ENCODE data around the gene PDIK1L. TPM values are rescaled to one million over a fixed set of nuclear protein-coding genes. Genes with fewer than 3 reads are reported as not detected.
"Not testable (repeated sequence)": the region's sequence is repeated elsewhere in the genome, so short reads cannot be mapped to it uniquely, and the experiment has no call there.

The PDIK1L gene
- polyA plus RNA-seq, 4 donors: 3.2 to 13.9 (median 5.3) TPM

DNA sequence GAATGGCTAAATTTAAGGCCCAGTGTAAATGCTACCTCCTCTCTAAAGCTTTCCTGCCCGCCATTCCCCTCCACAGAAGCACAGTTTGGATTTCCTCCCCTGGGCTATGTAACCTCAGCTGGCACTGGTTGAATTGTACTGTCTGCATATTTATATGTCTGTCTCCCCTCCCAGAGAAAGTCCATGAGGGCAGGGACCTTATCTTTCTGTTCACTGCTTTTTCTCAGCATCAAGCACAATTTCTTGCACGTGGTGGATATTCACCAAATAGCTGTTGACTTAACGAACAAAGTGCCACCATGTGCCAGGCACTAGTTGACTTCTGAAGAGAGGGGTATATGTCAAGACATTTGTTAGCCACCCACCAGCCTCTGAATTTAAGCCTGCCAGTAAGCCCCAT, 9.5 kb upstream of the PDIK1L start:
- peak in 1 of 2 donors; percentile 53 for DNase-seq
- Histone ChIP-seq H3K27ac (ENCODE audit: low read depth in 1 of 3, low read length in 2 of 3) (no peak overlapping the region), H3K9me3 (ENCODE audit: control insufficient read depth in 2 of 2, insufficient read depth in 1 of 2, low read depth in 1 of 2, low read length in 1 of 2) (no peaks in the 10 kb centered on the region), H3K4me3 (ENCODE audit: low read depth in 1 of 3, low read length in 3 of 3) (no peak overlapping the region), H3K27me3 (ENCODE audit: control insufficient read depth in 3 of 3, insufficient read depth in 3 of 3, low read length in 3 of 3) (no peaks in the 10 kb centered on the region), H3K36me3 (ENCODE audit: control insufficient read depth in 3 of 3, insufficient read depth in 2 of 3, low read depth in 1 of 3, low read length in 3 of 3) (no peaks in the 10 kb centered on the region), H3K4me1 (ENCODE audit: control insufficient read depth in 3 of 3, insufficient read depth in 2 of 3, low read depth in 1 of 3, low read length in 2 of 3) (peaks cover 0 to 23% (median 0%) of the 10 kb centered on the region in 3 donors)
- WGBS, 3 donors: 72 to 73% (median 73%) methylated on average over 3 of the region's 3 CpGs
- FAIRE-seq: no peak

DNA sequence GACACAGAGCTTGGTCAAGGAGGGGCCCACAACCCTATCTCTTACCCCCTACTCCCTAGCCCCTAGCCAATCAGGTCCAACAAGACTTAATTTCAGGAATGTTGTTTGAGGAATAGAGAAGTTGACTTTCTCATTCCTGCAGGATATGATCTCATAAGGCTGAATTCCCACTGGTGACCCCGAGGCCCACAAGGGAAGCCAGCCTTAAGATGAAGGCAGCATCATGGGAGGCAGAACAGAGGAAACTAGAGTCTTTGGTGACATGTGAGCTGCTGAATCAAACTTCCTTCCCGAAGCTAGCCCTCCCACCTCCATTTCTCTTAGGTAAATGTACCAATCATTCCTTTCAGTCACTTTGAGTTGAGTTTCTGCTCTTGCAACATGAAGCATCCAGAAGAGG, 9.1 kb upstream of the PDIK1L start:
- H3K27me3 ChIP-seq (ENCODE audit: control insufficient read depth in 3 of 3, insufficient read depth in 3 of 3, low read length in 3 of 3): no peaks in the 10 kb centered on the region
- no peak overlapping the region for H3K4me3 ChIP-seq (ENCODE audit: low read depth in 1 of 3, low read length in 3 of 3)
- WGBS, 3 donors: 58 to 73% (median 69%) methylated on average over 2 of the region's 2 CpGs
- H3K4me1 ChIP-seq (ENCODE audit: control insufficient read depth in 3 of 3, insufficient read depth in 2 of 3, low read depth in 1 of 3, low read length in 2 of 3): peaks cover 0 to 23% (median 0%) of the 10 kb centered on the region in 3 donors
- H3K9me3 ChIP-seq (ENCODE audit: control insufficient read depth in 2 of 2, insufficient read depth in 1 of 2, low read depth in 1 of 2, low read length in 1 of 2): no peaks in the 10 kb centered on the region
- H3K27ac ChIP-seq (ENCODE audit: low read depth in 1 of 3, low read length in 2 of 3): no peak overlapping the region
- FAIRE-seq (no peak), DNase-seq (no peak)
- H3K36me3 ChIP-seq (ENCODE audit: control insufficient read depth in 3 of 3, insufficient read depth in 2 of 3, low read depth in 1 of 3, low read length in 3 of 3): no peaks in the 10 kb centered on the region

DNA sequence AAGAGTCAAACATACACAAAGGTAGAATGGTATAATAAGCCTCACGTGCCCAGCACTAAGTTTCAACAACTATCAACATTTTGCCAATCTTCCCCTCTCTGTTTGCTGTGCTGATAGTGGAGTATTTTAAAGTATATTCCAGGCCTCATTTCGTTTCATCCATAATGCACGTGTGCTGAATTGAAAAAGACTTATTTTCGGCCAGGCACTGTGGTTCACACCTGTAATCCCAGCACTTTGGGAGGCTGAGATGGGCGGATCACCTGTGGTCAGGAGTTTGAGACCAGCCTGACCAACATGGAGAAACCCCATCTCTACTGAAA, 6.4 kb upstream of the PDIK1L start:
- not testable (repeated sequence) for H3K4me3 ChIP-seq (ENCODE audit: low read depth in 1 of 3, low read length in 3 of 3); FAIRE-seq; H3K27me3 ChIP-seq (ENCODE audit: control insufficient read depth in 3 of 3, insufficient read depth in 3 of 3, low read length in 3 of 3); H3K9me3 ChIP-seq (ENCODE audit: control insufficient read depth in 2 of 2, insufficient read depth in 1 of 2, low read depth in 1 of 2, low read length in 1 of 2); H3K36me3 ChIP-seq (ENCODE audit: control insufficient read depth in 3 of 3, insufficient read depth in 2 of 3, low read depth in 1 of 3, low read length in 3 of 3); DNase-seq
- H3K27ac ChIP-seq (ENCODE audit: low read depth in 1 of 3, low read length in 2 of 3): peak overlapping the region in 1 of 3 donors; percentile 80
- 39 to 47% (median 40%) methylated on average over 5 of the region's 5 CpGs for WGBS, 3 donors
- peaks cover 0 to 28% (median 0%) of the 10 kb centered on the region in 3 donors for H3K4me1 ChIP-seq (ENCODE audit: control insufficient read depth in 3 of 3, insufficient read depth in 2 of 3, low read depth in 1 of 3, low read length in 2 of 3)

DNA sequence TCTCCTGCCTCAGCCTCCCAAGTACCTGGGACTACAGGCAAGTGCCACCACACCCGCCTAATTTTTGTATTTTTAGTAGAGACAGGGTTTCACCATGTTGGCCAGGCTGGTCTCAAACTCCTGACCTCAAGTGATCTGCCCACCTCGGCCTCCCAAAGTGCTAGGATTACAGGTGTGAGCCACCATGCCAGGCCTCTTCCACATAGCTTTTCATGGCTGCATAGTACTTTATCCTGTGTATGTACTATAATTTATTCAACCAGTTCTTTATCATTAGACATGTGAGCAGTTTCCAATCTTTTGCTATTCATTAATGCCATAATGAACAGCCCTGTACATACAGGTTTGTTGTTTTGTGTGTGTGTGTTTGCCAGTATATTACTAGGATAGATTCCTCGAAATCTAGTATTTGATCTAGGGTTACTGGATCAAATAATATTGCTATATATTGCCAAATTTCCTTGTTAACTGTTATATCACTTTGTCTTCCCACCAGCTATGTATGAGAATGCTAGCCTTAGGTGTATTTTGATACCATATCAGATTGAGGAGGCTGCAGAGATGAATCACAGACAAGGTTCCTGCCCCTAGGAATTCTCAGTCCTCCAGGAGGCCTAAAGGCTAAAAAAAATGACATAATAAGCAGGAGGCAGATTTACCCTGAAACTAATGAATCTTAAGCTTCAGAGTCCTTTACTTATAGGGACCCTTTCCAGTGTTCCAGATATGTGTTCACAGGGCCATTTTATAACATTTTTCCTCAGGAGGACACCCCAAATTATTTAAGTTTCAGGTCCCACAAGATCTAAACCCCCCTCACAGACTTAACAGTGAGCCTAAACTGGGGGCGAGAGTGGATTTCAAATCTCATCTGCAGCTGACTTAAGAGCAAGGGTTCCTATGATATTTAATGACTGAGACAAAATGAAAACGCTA, 2.1 kb upstream of the PDIK1L start:
- FAIRE-seq (no peak), DNase-seq (no peak)
- Histone ChIP-seq H3K4me1 (ENCODE audit: control insufficient read depth in 3 of 3, insufficient read depth in 2 of 3, low read depth in 1 of 3, low read length in 2 of 3) (peaks cover 3 to 17% (median 4%) of the 10 kb centered on the region in 3 donors), H3K27ac (ENCODE audit: low read depth in 1 of 3, low read length in 2 of 3) (no peak overlapping the region), H3K9me3 (ENCODE audit: control insufficient read depth in 2 of 2, insufficient read depth in 1 of 2, low read depth in 1 of 2, low read length in 1 of 2) (no peaks in the 10 kb centered on the region), H3K4me3 (ENCODE audit: low read depth in 1 of 3, low read length in 3 of 3) (no peak overlapping the region), H3K36me3 (ENCODE audit: control insufficient read depth in 3 of 3, insufficient read depth in 2 of 3, low read depth in 1 of 3, low read length in 3 of 3) (no peaks in the 10 kb centered on the region), H3K27me3 (ENCODE audit: control insufficient read depth in 3 of 3, insufficient read depth in 3 of 3, low read length in 3 of 3) (no peaks in the 10 kb centered on the region)
- 81 to 89% (median 82%) methylated on average over 5 of the region's 5 CpGs for WGBS, 3 donors

DNA sequence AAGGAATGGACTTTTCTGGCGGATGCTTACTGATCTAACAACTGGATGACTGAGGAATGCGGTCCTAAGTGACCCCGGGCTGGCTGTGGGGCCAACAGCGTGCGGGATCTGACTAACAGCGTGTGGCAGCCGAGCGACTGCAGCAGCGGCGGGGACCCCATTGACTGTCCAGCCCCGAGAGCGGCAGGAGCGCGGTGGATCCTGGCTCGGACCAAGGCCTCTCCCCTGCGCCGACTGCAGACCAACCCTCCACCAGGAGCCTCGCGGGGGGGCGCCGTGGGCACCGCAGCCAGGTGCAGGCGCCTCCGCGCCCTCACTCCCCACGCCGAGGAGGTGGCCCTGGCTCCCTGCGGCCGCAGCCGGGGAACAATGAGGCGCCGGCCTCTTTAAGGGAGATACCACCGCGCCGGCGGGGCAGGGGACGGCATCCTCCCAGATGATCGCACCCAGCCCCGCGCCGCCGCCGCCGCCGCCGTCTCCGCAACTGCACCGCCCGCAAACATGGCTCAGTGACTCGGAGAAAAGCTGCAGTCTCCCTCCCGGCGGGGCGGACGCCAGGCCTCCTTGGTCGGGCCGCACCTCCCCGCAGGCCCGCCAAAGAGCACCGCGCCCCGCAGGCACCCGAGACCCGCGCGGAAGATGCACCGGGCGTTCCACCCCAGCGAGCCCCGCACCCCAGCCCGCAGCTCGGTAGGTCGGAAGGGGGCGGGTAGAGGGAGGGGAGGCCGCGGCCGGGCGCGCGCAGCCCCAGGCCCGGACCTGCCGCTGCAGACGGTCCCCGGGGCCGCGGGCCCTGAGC, 694 bp upstream of the PDIK1L start:
- peaks cover 0 to 4% (median 0%) of the 10 kb centered on the region in 3 donors for H3K36me3 ChIP-seq (ENCODE audit: control insufficient read depth in 3 of 3, insufficient read depth in 2 of 3, low read depth in 1 of 3, low read length in 3 of 3)
- peak overlapping the region; percentile 91 to 95 (median 93) for H3K27ac ChIP-seq (ENCODE audit: low read depth in 1 of 3, low read length in 2 of 3)
- peak overlapping the region; percentile 87 to 96 (median 91) for H3K4me3 ChIP-seq (ENCODE audit: low read depth in 1 of 3, low read length in 3 of 3)
- DNase-seq: peak; percentile 80 to 92
- FAIRE-seq: no peak
- 0% methylated on average over 48 to 85 of the region's 85 CpGs for WGBS, 3 donors
- no peaks in the 10 kb centered on the region for H3K9me3 ChIP-seq (ENCODE audit: control insufficient read depth in 2 of 2, insufficient read depth in 1 of 2, low read depth in 1 of 2, low read length in 1 of 2)
- H3K27me3 ChIP-seq (ENCODE audit: control insufficient read depth in 3 of 3, insufficient read depth in 3 of 3, low read length in 3 of 3): no peaks in the 10 kb centered on the region
- peaks cover 3 to 14% (median 4%) of the 10 kb centered on the region in 3 donors for H3K4me1 ChIP-seq (ENCODE audit: control insufficient read depth in 3 of 3, insufficient read depth in 2 of 3, low read depth in 1 of 3, low read length in 2 of 3)

DNA sequence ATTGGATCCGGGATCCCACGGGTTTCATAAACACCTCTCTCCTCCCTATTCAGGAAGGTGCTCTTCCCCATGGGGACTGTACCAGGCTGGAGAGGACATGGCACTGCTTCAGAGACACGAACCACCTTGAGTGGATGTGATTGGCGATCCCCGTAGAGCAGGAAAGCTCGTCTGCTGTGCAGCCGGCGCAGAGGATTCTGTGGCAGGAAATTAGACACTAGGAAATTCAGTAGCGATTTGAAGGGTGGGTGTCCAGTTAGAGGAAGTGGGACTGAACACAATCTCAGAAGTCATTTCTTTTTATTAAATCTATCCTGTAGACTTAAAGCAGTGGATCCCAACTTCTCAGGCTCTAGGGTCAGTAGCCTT, 767 bp downstream of the PDIK1L start:
- H3K9me3 ChIP-seq (ENCODE audit: control insufficient read depth in 2 of 2, insufficient read depth in 1 of 2, low read depth in 1 of 2, low read length in 1 of 2): no peaks in the 10 kb centered on the region
- H3K36me3 ChIP-seq (ENCODE audit: control insufficient read depth in 3 of 3, insufficient read depth in 2 of 3, low read depth in 1 of 3, low read length in 3 of 3): peaks cover 0 to 17% (median 0%) of the 10 kb centered on the region in 3 donors
- no peak for FAIRE-seq
- H3K4me1 ChIP-seq (ENCODE audit: control insufficient read depth in 3 of 3, insufficient read depth in 2 of 3, low read depth in 1 of 3, low read length in 2 of 3): peaks cover 3 to 14% (median 4%) of the 10 kb centered on the region in 3 donors
- DNase-seq: no peak
- peak overlapping the region; percentile 70 to 99 (median 96) for H3K4me3 ChIP-seq (ENCODE audit: low read depth in 1 of 3, low read length in 3 of 3)
- no peaks in the 10 kb centered on the region for H3K27me3 ChIP-seq (ENCODE audit: control insufficient read depth in 3 of 3, insufficient read depth in 3 of 3, low read length in 3 of 3)
- WGBS, 3 donors: 0% methylated on average over 9 of the region's 9 CpGs
- peak overlapping the region; percentile 90 to 98 (median 91) for H3K27ac ChIP-seq (ENCODE audit: low read depth in 1 of 3, low read length in 2 of 3)

DNA sequence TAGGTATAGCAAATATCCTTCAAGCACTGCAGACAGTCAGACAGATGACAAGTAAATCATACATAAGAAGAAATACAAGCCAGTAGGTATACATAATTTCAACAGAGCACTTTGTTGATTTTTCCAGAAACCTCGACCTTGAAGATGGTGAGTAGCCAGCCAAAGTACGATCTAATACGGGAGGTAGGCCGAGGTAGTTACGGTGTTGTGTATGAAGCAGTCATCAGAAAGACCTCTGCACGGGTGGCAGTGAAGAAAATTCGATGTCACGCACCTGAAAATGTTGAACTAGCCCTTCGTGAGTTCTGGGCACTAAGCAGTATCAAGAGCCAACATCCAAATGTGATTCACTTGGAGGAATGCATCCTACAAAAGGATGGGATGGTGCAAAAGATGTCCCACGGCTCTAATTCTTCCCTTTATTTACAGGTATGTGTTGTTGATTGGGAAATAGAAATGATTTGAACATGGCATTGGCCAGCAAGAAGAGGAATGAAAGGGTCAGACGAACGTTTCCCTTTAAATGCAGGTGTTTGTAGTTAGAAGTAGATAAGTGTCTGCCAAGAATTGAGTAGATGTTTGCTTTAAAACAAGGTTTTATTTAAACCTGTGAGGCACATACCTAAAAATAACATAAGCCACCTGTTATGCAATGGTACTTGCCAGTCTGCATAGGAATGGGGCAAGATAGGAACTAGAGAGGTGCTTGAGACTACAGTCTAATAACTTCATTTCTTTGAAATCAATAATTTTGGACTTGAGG, 2.7 kb downstream of the PDIK1L start:
- FAIRE-seq: no peak
- H3K27ac ChIP-seq (ENCODE audit: low read depth in 1 of 3, low read length in 2 of 3): peak overlapping the region in 2 of 3 donors; percentile 20 to 58
- no peaks in the 10 kb centered on the region for H3K27me3 ChIP-seq (ENCODE audit: control insufficient read depth in 3 of 3, insufficient read depth in 3 of 3, low read length in 3 of 3)
- peak in 1 of 2 donors; percentile 34 for DNase-seq
- peaks cover 0 to 30% (median 2%) of the 10 kb centered on the region in 3 donors for H3K36me3 ChIP-seq (ENCODE audit: control insufficient read depth in 3 of 3, insufficient read depth in 2 of 3, low read depth in 1 of 3, low read length in 3 of 3)
- H3K4me1 ChIP-seq (ENCODE audit: control insufficient read depth in 3 of 3, insufficient read depth in 2 of 3, low read depth in 1 of 3, low read length in 2 of 3): peaks cover 3 to 14% (median 4%) of the 10 kb centered on the region in 3 donors
- no peak overlapping the region for H3K4me3 ChIP-seq (ENCODE audit: low read depth in 1 of 3, low read length in 3 of 3)
- H3K9me3 ChIP-seq (ENCODE audit: control insufficient read depth in 2 of 2, insufficient read depth in 1 of 2, low read depth in 1 of 2, low read length in 1 of 2): no peaks in the 10 kb centered on the region
- 21 to 66% (median 34%) methylated on average over 12 of the region's 12 CpGs for WGBS, 3 donors
